Aorta (tissue), 4 donors: Measurements from ENCODE around the gene RRAGC. TPM values are rescaled to one million over a fixed set of nuclear protein-coding genes. Genes with fewer than 3 reads are reported as not detected.

Source experiments
- polyA plus RNA-seq, 2 donors: library from polyadenylated mRNA; stranded (reverse); fragments of 200-250 nt; gene quantifications; one replicate each; pipeline ENCODE4 v1.2.3, GENCODE V29; 2013
- total RNA-seq, 2 donors: library from RNA; stranded (reverse); fragmentation: NEBNext Ultra II Directional; extraction: Animal tissue kit (Norgen Biotek cat#: 25700); gene quantifications; one replicate each; pipeline ENCODE4 v1.2.1, GENCODE V29; 2021
- donor health status: healthy with polysubstance abuse.
- donor health status: Bipolar disorder and iron deficiency.
- donor health status: DM: no; HTN: no; CAD: no.
- donor health status: DM: yes; HTN: yes; CAD: no.

Gene RRAGC
- total and polyA plus RNA-seq, 4 donors, result 21.6 to 28.4 (median 23.3) TPM

Other genes with a start within 250 kb of the RRAGC start
- gene MYCBP, start 13.6 kb upstream of the RRAGC start, total RNA-seq, result 10 to 100 TPM; 11.9 to 13.6 TPM
- 10 to 100 TPM; 11.6 to 11.7 TPM for gene MYCBP, start 13.6 kb upstream of the RRAGC start, polyA plus RNA-seq
- gene GJA9, start 21.8 kb upstream of the RRAGC start, total RNA-seq, result not detected
- gene GJA9, start 21.8 kb upstream of the RRAGC start, polyA plus RNA-seq, result not detected
- under 1 TPM in 1 of 2 donors, not detected in 1; 0.57 TPM for gene RHBDL2, start 82.1 kb upstream of the RRAGC start, total RNA-seq
- not detected for gene RHBDL2, start 82.1 kb upstream of the RRAGC start, polyA plus RNA-seq
- gene AKIRIN1, start 131.5 kb upstream of the RRAGC start, total RNA-seq, result 10 to 100 TPM; 36.7 to 43.7 TPM
- 10 to 100 TPM; 22.0 to 40.8 TPM for gene AKIRIN1, start 131.5 kb upstream of the RRAGC start, polyA plus RNA-seq
- 100 to 1,000 TPM; 114 to 134 TPM for gene NDUFS5, start 166.6 kb upstream of the RRAGC start, total RNA-seq
- 100 to 1,000 TPM; 511 to 574 TPM for gene NDUFS5, start 166.6 kb upstream of the RRAGC start, polyA plus RNA-seq